HG02938 (cell line): ENCODE data around the gene IFI27.
"Not testable (repeated sequence)": the region's sequence is repeated elsewhere in the genome, so short reads cannot be mapped to it uniquely, and the experiment has no call there.

Source experiments
- ATAC-seq: cut with Tn5 transposase; IDR thresholded peaks from one replicate; pipeline ENCODE4 v1.9.1; 2021; ENCODE audit warnings: mild to moderate bottlenecking, moderate library complexity; ENCODE audit not compliant: unreplicated experiment

Gene IFI27

GRCh38 chr14:94110552-94111181 is at the start of gene IFI27:
Gene IFI27, plus strand, starts transcription at chr14:94110736.
- ATAC-seq, result no peak

GRCh38 chr14:94062344-94062940 is 48.1 kb upstream of the IFI27 start:
- no peak for ATAC-seq

- ATAC-seq, result no peak
Measured at GRCh38 chr14:94066089-94066676, 44.4 kb upstream of the IFI27 start.

- not testable (repeated sequence) for ATAC-seq
Measured at GRCh38 chr14:94072076-94072475, 38.5 kb upstream of the IFI27 start.

- no peak for ATAC-seq
Measured at GRCh38 chr14:94074534-94074933, 36.0 kb upstream of the IFI27 start.

GRCh38 chr14:94075008-94075407 is 35.5 kb upstream of the IFI27 start:
- no peak for ATAC-seq

- no peak for ATAC-seq
Measured at GRCh38 chr14:94077111-94077821, 33.3 kb upstream of the IFI27 start.

GRCh38 chr14:94077823-94078222 is 32.7 kb upstream of the IFI27 start:
- no peak for ATAC-seq

GRCh38 chr14:94079891-94080620 is 30.5 kb upstream of the IFI27 start:
- no peak for ATAC-seq

- ATAC-seq, result peak; percentile 96
Measured at GRCh38 chr14:94080621-94081385, 29.7 kb upstream of the IFI27 start, which contains the start of the genes DDX24 and IFI27L1. Gene DDX24, minus strand, starts transcription at chr14:94081202. Its CDS starts 1,460 bp downstream, at chr14:94079742. Gene IFI27L1, plus strand, starts transcription at chr14:94081310. Its CDS starts 15,628 bp downstream, at chr14:94096938.

GRCh38 chr14:94081386-94081820 is 29.1 kb upstream of the IFI27 start:
- ATAC-seq, result peak; percentile 40

GRCh38 chr14:94087891-94088290 is 22.6 kb upstream of the IFI27 start:
- ATAC-seq, result no peak

- no peak for ATAC-seq
Measured at GRCh38 chr14:94088516-94088915, 22.0 kb upstream of the IFI27 start.

GRCh38 chr14:94089479-94089878 is 21.1 kb upstream of the IFI27 start:
- ATAC-seq, result no peak

GRCh38 chr14:94093418-94093817 is 17.1 kb upstream of the IFI27 start:
- no peak for ATAC-seq

GRCh38 chr14:94097091-94097490 is 13.4 kb upstream of the IFI27 start:
- ATAC-seq, result no peak

- no peak for ATAC-seq
Measured at GRCh38 chr14:94098326-94098992, 12.1 kb upstream of the IFI27 start.

- ATAC-seq, result no peak
Measured at GRCh38 chr14:94099006-94099405, 11.5 kb upstream of the IFI27 start.

- ATAC-seq, result no peak
Measured at GRCh38 chr14:94100847-94101246, 9.7 kb upstream of the IFI27 start.

GRCh38 chr14:94101748-94102147 is 8.8 kb upstream of the IFI27 start:
- ATAC-seq, result no peak
